Adipose tissue (tissue), 3 donors: Measurements from ENCODE around the gene CALB2. TPM values are rescaled to one million over a fixed set of nuclear protein-coding genes. Genes with fewer than 3 reads are reported as not detected.

Source experiments
- H3K27ac ChIP-seq: one replicate; pipeline ENCODE4 v1.5.1; 2013; ENCODE audit warnings: low read depth, low read length
- WGBS, 3 donors: extraction: QIAGEN DNeasy Blood & Tissue Kit; methylation state at CpG; one replicate each; pipeline ENCODE4 v1.1.7; 2013; 5-methylcytosine and 5-hydroxymethylcytosine counted together
- polyA plus RNA-seq, 3 donors: library from polyadenylated mRNA; stranded (reverse); fragments of 200-250 nt; gene quantifications; one replicate each; pipeline ENCODE4 v1.2.3, GENCODE V29; 2013
- donor health status: healthy with polysubstance abuse.
- donor health status: Bipolar disorder and iron deficiency.
- donor health status: healthy.

CALB2 gene
- polyA plus RNA-seq, 3 donors = 5.0 to 185 (median 40.5) TPM

DNA sequence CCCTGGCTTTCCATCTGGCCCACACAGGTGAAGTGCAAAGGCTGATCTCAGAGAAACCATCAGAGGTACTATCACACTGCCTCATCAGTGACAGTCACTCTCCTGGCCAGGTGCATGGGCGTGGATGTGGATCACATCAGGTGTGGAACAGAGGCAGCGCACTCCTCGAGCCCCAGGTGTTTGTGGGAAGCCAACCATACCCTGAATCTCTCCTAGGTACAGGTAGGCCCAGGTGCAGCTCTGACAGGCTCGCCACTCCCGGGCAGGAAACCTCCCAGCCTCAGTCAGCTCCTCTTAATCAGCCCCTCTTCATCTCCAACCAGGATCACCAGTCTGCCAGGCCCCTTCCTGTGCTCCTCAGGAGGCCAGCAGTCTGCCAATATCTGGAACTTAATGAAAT, 51.6 kb downstream of the CALB2 start:
- 71 to 82% (median 80%) methylated on average over 5 of the region's 5 CpGs for WGBS, 3 donors
- H3K27ac ChIP-seq = no peak overlapping the region

- H3K27ac ChIP-seq = no peak overlapping the region
- WGBS, 3 donors = 6 to 11% (median 9%) methylated on average over 24 of the region's 24 CpGs
Measured at GRCh38 chr16:71412270-71413160, 54.0 kb downstream of the CALB2 start.

- no peak overlapping the region for H3K27ac ChIP-seq
- WGBS, 3 donors = 57 to 75% (median 70%) methylated on average over 4 of the region's 4 CpGs
Measured at GRCh38 chr16:71413341-71413740, 54.8 kb downstream of the CALB2 start.

- WGBS, 3 donors = 81 to 92% (median 91%) methylated on average over 5 of the region's 5 CpGs
- no peak overlapping the region for H3K27ac ChIP-seq
Measured at GRCh38 chr16:71414038-71414437, 55.5 kb downstream of the CALB2 start.

GRCh38 chr16:71421911-71422310, 63.4 kb downstream of the CALB2 start:
- 55 to 64% (median 61%) methylated on average over 4 of the region's 4 CpGs for WGBS, 3 donors
- no peak overlapping the region for H3K27ac ChIP-seq

GRCh38 chr16:71423016-71423415, 64.5 kb downstream of the CALB2 start:
- 69 to 81% (median 70%) methylated on average over 2 of the region's 2 CpGs for WGBS, 3 donors
- no peak overlapping the region for H3K27ac ChIP-seq

GRCh38 chr16:71423865-71424264, 65.3 kb downstream of the CALB2 start:
- no peak overlapping the region for H3K27ac ChIP-seq
- 74 to 88% (median 78%) methylated on average over 6 to 7 of the region's 7 CpGs for WGBS, 3 donors

- WGBS, 3 donors = 70 to 73% (median 70%) methylated on average over 6 of the region's 6 CpGs
Measured at GRCh38 chr16:71424626-71425025, 66.1 kb downstream of the CALB2 start.

DNA sequence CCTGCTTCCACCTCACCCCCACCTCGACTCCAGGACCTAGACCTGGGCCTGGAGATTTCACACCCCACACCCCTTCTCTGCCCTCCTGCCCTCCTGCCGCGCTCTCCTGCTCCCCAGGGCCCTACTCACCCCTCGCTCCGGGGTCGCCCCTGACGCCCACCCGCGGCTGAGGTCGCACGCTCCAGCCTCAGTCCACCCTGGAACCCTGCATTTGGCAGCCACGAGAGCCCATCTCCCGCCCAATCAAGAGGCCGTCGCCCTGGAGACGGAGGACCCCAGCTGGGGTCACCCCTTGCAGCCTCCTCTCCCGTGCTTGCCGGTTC, 67.2 kb downstream of the CALB2 start:
- WGBS, 3 donors = 8% methylated on average over 18 of the region's 18 CpGs
- no peak overlapping the region for H3K27ac ChIP-seq

More at GRCh38 chr16:71424626-71425025, 66.1 kb downstream of the CALB2 start:
- no peak overlapping the region for H3K27ac ChIP-seq

DNA sequence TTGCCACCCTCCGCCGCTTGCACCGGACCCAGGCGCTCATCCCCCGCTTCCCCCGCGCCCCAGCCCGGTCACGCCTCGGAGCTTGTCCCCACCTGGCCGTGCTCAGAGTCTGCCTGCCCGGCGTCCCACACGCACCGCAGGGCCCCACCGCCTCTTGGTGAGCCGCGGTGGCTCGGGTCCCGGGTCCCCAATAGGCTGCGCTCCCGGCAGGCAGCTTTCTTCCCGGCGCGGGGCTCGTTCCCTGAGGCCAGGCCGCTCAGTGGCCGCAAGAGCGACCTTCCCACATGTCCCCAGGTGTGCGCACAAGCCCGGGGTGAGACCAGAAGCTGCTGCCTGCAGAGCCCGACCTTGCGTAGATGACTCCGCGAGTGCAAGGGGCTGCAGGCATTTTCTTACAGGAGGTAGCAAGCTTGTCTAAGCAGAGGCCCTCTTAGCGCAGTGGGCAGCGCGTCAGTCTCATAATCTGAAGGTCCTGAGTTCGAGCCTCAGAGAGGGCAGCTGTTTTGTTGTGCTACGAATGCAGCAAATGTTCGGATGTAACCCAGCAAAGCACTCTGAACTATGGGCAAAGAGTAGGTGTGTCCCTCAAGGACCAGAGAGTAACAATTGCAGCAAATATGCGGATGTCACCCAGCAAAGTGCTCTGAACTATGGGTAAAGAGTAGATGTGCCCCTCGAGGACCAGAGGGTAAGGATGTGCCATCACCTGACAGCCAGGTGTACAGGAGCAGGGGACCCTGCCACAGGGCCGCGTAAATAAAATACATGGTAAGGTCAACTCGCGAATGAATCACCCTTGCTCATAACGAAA, 67.8 kb downstream of the CALB2 start:
- H3K27ac ChIP-seq = no peak overlapping the region
- WGBS, 3 donors = 2 to 3% (median 3%) methylated on average over 48 of the region's 48 CpGs

GRCh38 chr16:71426880-71427615, 68.5 kb downstream of the CALB2 start:
- 55 to 72% (median 69%) methylated on average over 12 of the region's 12 CpGs for WGBS, 3 donors
- H3K27ac ChIP-seq = no peak overlapping the region

DNA sequence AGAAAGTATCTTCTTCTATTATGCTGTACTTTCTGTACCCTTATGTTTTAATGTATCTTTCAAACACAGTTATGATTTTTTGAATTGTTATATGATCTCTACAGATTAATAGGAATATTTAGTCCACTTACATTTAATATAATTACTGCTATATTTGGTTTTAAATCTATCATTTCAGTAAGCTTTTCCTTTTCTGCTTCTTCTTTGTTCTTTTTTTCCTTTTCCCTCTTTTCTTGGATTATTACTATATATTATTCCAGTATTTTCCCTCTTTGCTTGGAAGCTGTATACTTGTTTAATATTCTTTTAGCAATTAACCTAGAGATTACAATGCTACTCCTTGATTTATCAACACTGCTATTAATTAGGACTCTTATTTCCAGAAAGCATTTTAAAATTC, 69.9 kb downstream of the CALB2 start:
- H3K27ac ChIP-seq = no peak overlapping the region

DNA sequence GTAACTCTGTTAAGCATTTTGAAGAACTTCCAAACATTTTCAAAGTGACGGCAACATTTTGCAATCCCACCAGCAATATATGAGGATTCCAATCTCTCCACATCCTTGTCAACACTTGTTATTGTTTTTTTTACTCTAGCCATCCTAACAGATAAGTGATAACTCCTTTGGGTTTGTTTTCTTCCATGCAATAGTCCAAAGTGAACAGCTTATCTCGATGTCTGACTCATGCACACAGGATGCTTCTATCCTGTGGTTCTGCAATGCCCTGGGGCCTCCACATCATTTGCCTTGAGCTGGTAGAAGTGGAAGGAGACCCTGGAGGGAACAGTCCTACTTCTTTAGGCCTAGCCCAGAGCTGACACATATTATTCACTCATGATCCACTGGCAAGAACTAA, 70.4 kb downstream of the CALB2 start:
- H3K27ac ChIP-seq = no peak overlapping the region
- WGBS, 3 donors = 76 to 90% (median 85%) methylated on average over 2 of the region's 2 CpGs

DNA sequence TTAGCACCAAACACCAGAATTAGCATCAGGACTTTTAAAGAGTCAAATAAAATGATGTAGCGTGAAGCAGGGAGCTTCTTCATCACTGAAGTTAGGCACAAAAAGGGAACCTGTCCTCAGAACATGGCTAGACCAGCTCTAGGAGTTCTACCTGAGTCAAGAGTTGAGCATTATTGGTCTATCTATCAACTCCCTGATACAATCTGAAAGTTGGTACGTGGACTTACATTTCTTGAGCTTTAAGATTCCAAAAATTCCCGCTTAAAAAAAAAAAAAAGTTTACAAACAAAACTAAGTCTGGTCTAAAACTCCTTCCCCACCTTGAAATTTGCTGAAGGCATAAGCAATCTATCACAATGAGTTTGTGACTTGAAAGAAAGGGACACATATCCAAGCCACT, 71.1 kb downstream of the CALB2 start:
- 72 to 79% (median 73%) methylated on average over 3 of the region's 3 CpGs for WGBS, 3 donors
- H3K27ac ChIP-seq = no peak overlapping the region

- WGBS, 3 donors = 70 to 74% (median 74%) methylated on average over 6 of the region's 6 CpGs
- H3K27ac ChIP-seq = no peak overlapping the region
Measured at GRCh38 chr16:71430744-71431143, 72.2 kb downstream of the CALB2 start.

DNA sequence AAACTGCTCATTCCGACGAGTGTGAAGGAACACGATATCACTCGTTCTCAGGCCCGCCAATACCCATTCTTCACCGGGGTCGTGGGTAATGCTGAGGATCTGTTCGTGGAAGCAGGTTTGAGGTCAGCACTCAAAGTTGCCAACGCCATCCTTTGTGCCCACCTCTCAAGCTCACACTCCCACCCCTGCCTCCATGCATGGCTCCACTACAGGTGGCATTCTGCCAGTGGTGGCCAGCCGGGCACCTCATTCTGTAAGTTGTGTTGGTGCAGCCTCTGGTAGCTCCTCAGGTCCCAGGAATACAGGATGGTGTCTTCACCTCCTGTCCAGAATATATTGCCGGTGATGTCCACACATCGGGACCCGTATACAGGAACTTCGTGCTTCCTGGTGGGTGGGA, 72.7 kb downstream of the CALB2 start:
- WGBS, 3 donors = 83 to 89% (median 85%) methylated on average over 14 of the region's 14 CpGs
- H3K27ac ChIP-seq = no peak overlapping the region

DNA sequence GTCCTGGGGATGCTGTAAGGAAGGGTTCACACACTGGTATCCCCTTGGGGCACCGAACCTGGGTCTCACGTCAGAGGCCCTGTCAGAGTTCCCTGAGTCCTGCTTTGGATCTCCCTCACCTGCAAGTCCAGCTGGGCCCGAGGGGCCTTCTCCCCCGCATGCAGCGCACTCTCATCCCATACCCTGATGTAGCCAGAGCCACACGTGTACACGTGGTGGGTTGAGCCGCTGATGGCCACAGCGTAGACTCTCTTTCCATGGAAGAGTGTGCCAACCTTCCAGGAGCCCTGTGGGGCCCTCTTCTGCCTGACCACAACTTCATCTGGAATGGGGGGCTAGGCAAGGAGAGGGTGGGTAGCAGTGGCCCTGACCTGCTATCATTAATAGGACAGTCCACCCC, 73.5 kb downstream of the CALB2 start:
- H3K27ac ChIP-seq = no peak overlapping the region
- WGBS, 3 donors = 87 to 94% (median 91%) methylated on average over 9 of the region's 9 CpGs

DNA sequence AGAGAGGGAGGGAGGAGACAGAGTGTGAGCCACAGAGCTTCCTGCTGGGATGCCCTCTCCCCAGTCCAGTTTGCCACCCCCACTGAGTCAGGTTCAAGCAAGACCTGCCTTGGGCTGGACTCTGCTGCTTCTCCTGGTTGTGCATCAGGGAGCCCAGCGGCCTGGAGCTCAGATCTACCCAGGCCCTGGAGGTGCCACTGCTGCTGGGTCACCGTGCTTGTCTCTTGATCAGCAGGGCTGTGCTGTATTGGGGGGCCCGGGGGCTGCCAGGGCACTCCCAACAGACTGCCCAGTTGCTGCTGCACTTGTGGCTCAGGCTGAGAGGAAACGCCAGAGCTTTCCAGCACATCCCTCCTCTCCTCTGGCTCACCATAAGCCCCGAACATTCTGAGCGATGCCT, 74.4 kb downstream of the CALB2 start:
- WGBS, 3 donors = 71 to 81% (median 76%) methylated on average over 6 of the region's 6 CpGs
- no peak overlapping the region for H3K27ac ChIP-seq

DNA sequence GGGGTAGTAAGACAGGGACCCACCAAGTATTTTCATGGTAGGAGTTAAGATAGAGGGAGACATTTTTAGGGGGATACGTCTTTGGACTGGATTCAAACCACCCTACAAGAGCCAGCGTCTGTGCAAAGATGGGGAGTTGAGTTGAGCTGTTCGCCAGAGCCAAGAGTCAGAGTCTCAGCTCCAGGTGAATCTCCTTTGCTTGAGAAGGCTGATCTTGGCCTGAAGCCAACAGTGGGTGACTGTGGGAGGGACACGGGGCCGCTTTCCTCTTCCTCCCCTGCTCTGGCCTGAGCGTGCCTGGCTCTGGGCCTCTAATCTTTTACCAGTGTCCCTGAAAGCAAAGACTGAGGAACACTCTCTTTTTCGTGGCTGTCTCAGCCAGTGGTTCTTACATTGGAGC, 78.0 kb downstream of the CALB2 start:
- WGBS, 3 donors = 66 to 83% (median 82%) methylated on average over 7 of the region's 7 CpGs
- no peak overlapping the region for H3K27ac ChIP-seq
